DOHH2 (cell line): ENCODE measurements around the gene NPEPL1.
"Not testable (repeated sequence)": the region's sequence is repeated elsewhere in the genome, so short reads cannot be mapped to it uniquely, and the experiment has no call there.

ENCODE experiments used
- H3F3A ChIP-seq: fragments of 200-600 bp; sonication (generic), shearing (Covaris generic); 2 replicates; pipeline ENCODE4 v1.6.0; 2016; ENCODE audit warnings: antibody characterized with exemption, mild to moderate bottlenecking; ENCODE audit not compliant: control insufficient read depth, insufficient read depth
- H3K27ac ChIP-seq: fragments of 200-600 bp; sonication (generic); 2 replicates; pipeline ENCODE4 v1.5.1; 2014; ENCODE audit warnings: low read depth, mild to moderate bottlenecking, low read length, moderate library complexity
- H3K27me3 ChIP-seq: fragments of 200-600 bp; sonication (generic); 2 replicates; pipeline ENCODE4 v1.6.1; 2014; ENCODE audit warnings: mild to moderate bottlenecking, low read length, mixed read lengths; ENCODE audit not compliant: control insufficient read depth
- H3K36me3 ChIP-seq: fragments of 200-600 bp; sonication (generic); 2 replicates; pipeline ENCODE4 v1.6.1; 2014; ENCODE audit warnings: mild to moderate bottlenecking, low read length, moderate library complexity, mixed read lengths; ENCODE audit not compliant: control insufficient read depth
- H3K4me1 ChIP-seq: fragments of 200-600 bp; sonication (generic); 2 replicates; pipeline ENCODE4 v1.6.1; 2014; ENCODE audit warnings: mild to moderate bottlenecking, low read length, mixed read lengths; ENCODE audit not compliant: control insufficient read depth
- H3K4me2 ChIP-seq: fragments of 200-600 bp; sonication (generic); 2 replicates; pipeline ENCODE4 v1.6.0; 2014; ENCODE audit warnings: mild to moderate bottlenecking, low read length, moderate library complexity
- H3K4me3 ChIP-seq: fragments of 200-600 bp; sonication (generic); 2 replicates; pipeline ENCODE4 v1.5.1; 2014; ENCODE audit warnings: mild to moderate bottlenecking, low read length, mixed read lengths
- H3K79me2 ChIP-seq: fragments of 200-600 bp; sonication (generic); 2 replicates; pipeline ENCODE4 v1.6.1; 2014; ENCODE audit warnings: mild to moderate bottlenecking, low read length, mixed read lengths; ENCODE audit not compliant: control insufficient read depth
- H3K9me2 ChIP-seq: fragments of 200-600 bp; sonication (generic); replicated peaks from 2 replicates; pipeline ENCODE4 v1.6.1; 2014; ENCODE audit warnings: mild to moderate bottlenecking, low read length, mixed read lengths; ENCODE audit not compliant: control insufficient read depth
- H3K9me3 ChIP-seq: fragments of 200-600 bp; sonication (generic); 2 replicates; pipeline ENCODE4 v1.6.1; 2014; ENCODE audit warnings: antibody characterized with exemption, low read length, mixed read lengths; ENCODE audit not compliant: control insufficient read depth, insufficient read depth
- H4K20me1 ChIP-seq: fragments of 200-600 bp; sonication (generic); 2 replicates; pipeline ENCODE4 v1.6.0; 2014; ENCODE audit warnings: low read depth, mild to moderate bottlenecking, antibody characterized with exemption, low read length, moderate library complexity; ENCODE audit not compliant: control insufficient read depth, insufficient read depth
- CTCF ChIP-seq: fragments of 200-600 bp; sonication (generic); IDR thresholded peaks from one replicate; pipeline ENCODE4 v1.5.1; 2014; ENCODE audit warnings: antibody characterized with exemption, mild to moderate bottlenecking, low read depth, low read length; ENCODE audit not compliant: poor library complexity, severe bottlenecking
- EZH2phosphoT487 ChIP-seq: fragments of 200-600 bp; sonication (generic); IDR thresholded peaks from 2 replicates; pipeline ENCODE4 v1.6.1; 2017; ENCODE audit warnings: borderline replicate concordance, mild to moderate bottlenecking, antibody characterized with exemption, low read length, moderate library complexity, mixed read lengths

Gene NPEPL1

DNA sequence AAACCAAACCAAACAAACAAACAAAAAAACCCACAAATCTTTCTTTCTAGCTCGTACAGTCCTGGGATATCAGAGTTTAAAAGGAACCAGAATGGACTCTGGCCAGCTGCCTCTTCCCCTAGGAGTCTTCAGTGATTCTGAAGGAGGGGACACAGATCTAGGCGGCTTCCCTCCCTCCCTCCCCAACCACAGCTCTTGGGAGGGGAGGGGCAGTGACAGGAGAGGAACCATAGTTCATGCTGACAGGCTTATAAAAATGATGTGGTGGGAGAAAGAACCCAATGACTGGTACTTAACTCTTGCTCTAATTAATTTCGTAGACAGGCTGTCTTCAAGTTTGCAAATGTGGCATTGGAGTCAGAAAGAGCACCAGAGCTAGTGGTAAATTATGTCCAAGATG lies 56.0 kb downstream of the NPEPL1 start:
- no peaks in the 10 kb centered on the region for H3K9me2 ChIP-seq
- H4K20me1 ChIP-seq: no peaks in the 10 kb centered on the region
- no peaks in the 10 kb centered on the region for H3K4me1 ChIP-seq
- TF ChIP-seq CTCF (no peak), EZH2phosphoT487 (no peak)
- peaks cover 3% of the 10 kb centered on the region; the same call in 1 of the 2 replicates for H3K27me3 ChIP-seq
- H3K27ac ChIP-seq: no peak overlapping the region
- no peak overlapping the region for H3K4me3 ChIP-seq
- no peak overlapping the region for H3K4me2 ChIP-seq
- no peaks in the 10 kb centered on the region for H3K36me3 ChIP-seq
- H3K79me2 ChIP-seq: no peaks in the 10 kb centered on the region
- no peaks in the 10 kb centered on the region for H3F3A ChIP-seq
- H3K9me3 ChIP-seq: no peaks in the 10 kb centered on the region

GRCh38 chr20:58749098-58749769 lies 56.6 kb downstream of the NPEPL1 start:
- H4K20me1 ChIP-seq: no peaks in the 10 kb centered on the region
- no peak overlapping the region for H3K4me2 ChIP-seq
- no peaks in the 10 kb centered on the region for H3K36me3 ChIP-seq
- no peaks in the 10 kb centered on the region for H3K9me2 ChIP-seq
- H3K27me3 ChIP-seq: peaks cover 3% of the 10 kb centered on the region; the same call in 1 of the 2 replicates
- H3F3A ChIP-seq: no peaks in the 10 kb centered on the region
- TF ChIP-seq CTCF: no peak
- no peak for TF ChIP-seq EZH2phosphoT487
- no peaks in the 10 kb centered on the region for H3K79me2 ChIP-seq
- H3K4me1 ChIP-seq: no peaks in the 10 kb centered on the region
- no peak overlapping the region for H3K27ac ChIP-seq
- no peak overlapping the region for H3K4me3 ChIP-seq
- no peaks in the 10 kb centered on the region for H3K9me3 ChIP-seq

- Histone ChIP-seq H3K9me3 (no peaks in the 10 kb centered on the region), H3K4me1 (no peaks in the 10 kb centered on the region), H3K27me3 (peaks cover 3% of the 10 kb centered on the region; the same call in 1 of the 2 replicates), H3K36me3 (no peaks in the 10 kb centered on the region), H3K27ac (no peak overlapping the region), H3K4me2 (no peak overlapping the region), H3K4me3 (no peak overlapping the region), H3K79me2 (no peaks in the 10 kb centered on the region), H3K9me2 (no peaks in the 10 kb centered on the region), H4K20me1 (no peaks in the 10 kb centered on the region), H3F3A (no peaks in the 10 kb centered on the region)
- TF ChIP-seq EZH2phosphoT487 (no peak), CTCF (no peak)
Observed at GRCh38 chr20:58749979-58750378, 57.4 kb downstream of the NPEPL1 start.

DNA sequence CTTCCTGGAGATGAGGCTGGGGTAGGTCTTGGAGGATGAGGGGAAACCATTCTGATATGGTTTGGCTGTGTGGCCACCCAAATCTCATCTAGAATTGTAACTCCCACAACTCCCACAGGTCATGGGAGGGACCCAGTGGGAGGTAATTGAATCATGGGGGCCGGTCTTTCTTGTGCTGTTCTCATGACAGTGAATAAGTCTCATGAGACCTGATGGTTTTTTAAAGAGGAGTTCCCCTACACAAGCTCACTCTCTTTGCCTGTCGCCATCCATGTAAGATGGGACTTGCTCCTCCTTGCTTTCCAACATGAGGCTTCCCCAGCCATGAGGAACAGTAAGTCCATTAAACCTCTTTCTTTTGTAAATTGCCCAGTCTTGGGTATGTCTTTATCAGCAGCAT lies 58.1 kb downstream of the NPEPL1 start:
- H4K20me1 ChIP-seq, H3K4me3 ChIP-seq, H3K79me2 ChIP-seq, H3K27ac ChIP-seq, H3K9me3 ChIP-seq, H3K36me3 ChIP-seq, H3K4me1 ChIP-seq, H3F3A ChIP-seq, H3K4me2 ChIP-seq, H3K9me2 ChIP-seq, H3K27me3 ChIP-seq: not testable (repeated sequence)
